ENCODE measurements around the gene C11orf87.

The C11orf87 gene

GRCh38 chr11:109443052-109443451, 21.1 kb downstream of the C11orf87 start:
- no peak for DNase-seq (ENCODE audit: low spot score)

GRCh38 chr11:109454857-109455256, 32.9 kb downstream of the C11orf87 start:
- DNase-seq (ENCODE audit: low spot score) = no peak

Measured in Ammon's horn (tissue), 1 donor.